Measurements from ENCODE around the gene ADGRB3.
"Not testable (repeated sequence)": the region's sequence is repeated elsewhere in the genome, so short reads cannot be mapped to it uniquely, and the experiment has no call there.

The ADGRB3 gene

GRCh38 chr6:69064226-69064625 is 429.1 kb downstream of the ADGRB3 start:
- no peak for DNase-seq

- no peak for DNase-seq
Observed at GRCh38 chr6:69069881-69070280, 434.8 kb downstream of the ADGRB3 start.

- no peak for DNase-seq
Observed at GRCh38 chr6:69072796-69073195, 437.7 kb downstream of the ADGRB3 start.

- no peak for DNase-seq
Observed at GRCh38 chr6:69084746-69085335, 449.8 kb downstream of the ADGRB3 start.

GRCh38 chr6:69086689-69087088 is 451.6 kb downstream of the ADGRB3 start:
- no peak for DNase-seq

- DNase-seq: no peak
Observed at GRCh38 chr6:69089539-69089938, 454.5 kb downstream of the ADGRB3 start.

GRCh38 chr6:69090132-69090531 is 455.1 kb downstream of the ADGRB3 start:
- no peak for DNase-seq

- DNase-seq: peak; percentile 23
Observed at GRCh38 chr6:69096681-69097080, 461.6 kb downstream of the ADGRB3 start.

- no peak for DNase-seq
Observed at GRCh38 chr6:69097948-69098347, 462.9 kb downstream of the ADGRB3 start.

GRCh38 chr6:69098910-69099309 is 463.8 kb downstream of the ADGRB3 start:
- no peak for DNase-seq

- DNase-seq: no peak
Observed at GRCh38 chr6:69100772-69101171, 465.7 kb downstream of the ADGRB3 start.

GRCh38 chr6:69102416-69102815 is 467.3 kb downstream of the ADGRB3 start:
- peak; percentile 63 for DNase-seq

- no peak for DNase-seq
Observed at GRCh38 chr6:69105288-69105687, 470.2 kb downstream of the ADGRB3 start.

- peak; percentile 65 for DNase-seq
Observed at GRCh38 chr6:69106511-69106910, 471.4 kb downstream of the ADGRB3 start.

GRCh38 chr6:69111301-69111700 is 476.2 kb downstream of the ADGRB3 start:
- no peak for DNase-seq

GRCh38 chr6:69116658-69117057 is 481.6 kb downstream of the ADGRB3 start:
- no peak for DNase-seq

- not testable (repeated sequence) for DNase-seq
Observed at GRCh38 chr6:69121461-69122406, 486.7 kb downstream of the ADGRB3 start.

GRCh38 chr6:69122407-69122773 is 487.3 kb downstream of the ADGRB3 start:
- no peak for DNase-seq

GRCh38 chr6:69128411-69128810 is 493.3 kb downstream of the ADGRB3 start:
- no peak for DNase-seq

GRCh38 chr6:69129046-69129445 is 494.0 kb downstream of the ADGRB3 start:
- no peak for DNase-seq

- DNase-seq: no peak
Observed at GRCh38 chr6:69135927-69136326, 500.8 kb downstream of the ADGRB3 start.

- DNase-seq: no peak
Observed at GRCh38 chr6:69138148-69138547, 503.1 kb downstream of the ADGRB3 start.

GRCh38 chr6:69138893-69139494 is 503.9 kb downstream of the ADGRB3 start:
- DNase-seq: no peak

GRCh38 chr6:69145062-69145461 is 510.0 kb downstream of the ADGRB3 start:
- DNase-seq: no peak

Data from eye (tissue), 1 donor.